ENCODE measurements around the gene SLC22A4. TPM values are rescaled to one million over a fixed set of nuclear protein-coding genes. Genes with fewer than 3 reads are reported as not detected.

The SLC22A4 gene
- total and polyA plus RNA-seq, 2 donors (not counting 1 experiment from before 2014, with no cell fraction given): 0.18 TPM; not detected in 1

DNA sequence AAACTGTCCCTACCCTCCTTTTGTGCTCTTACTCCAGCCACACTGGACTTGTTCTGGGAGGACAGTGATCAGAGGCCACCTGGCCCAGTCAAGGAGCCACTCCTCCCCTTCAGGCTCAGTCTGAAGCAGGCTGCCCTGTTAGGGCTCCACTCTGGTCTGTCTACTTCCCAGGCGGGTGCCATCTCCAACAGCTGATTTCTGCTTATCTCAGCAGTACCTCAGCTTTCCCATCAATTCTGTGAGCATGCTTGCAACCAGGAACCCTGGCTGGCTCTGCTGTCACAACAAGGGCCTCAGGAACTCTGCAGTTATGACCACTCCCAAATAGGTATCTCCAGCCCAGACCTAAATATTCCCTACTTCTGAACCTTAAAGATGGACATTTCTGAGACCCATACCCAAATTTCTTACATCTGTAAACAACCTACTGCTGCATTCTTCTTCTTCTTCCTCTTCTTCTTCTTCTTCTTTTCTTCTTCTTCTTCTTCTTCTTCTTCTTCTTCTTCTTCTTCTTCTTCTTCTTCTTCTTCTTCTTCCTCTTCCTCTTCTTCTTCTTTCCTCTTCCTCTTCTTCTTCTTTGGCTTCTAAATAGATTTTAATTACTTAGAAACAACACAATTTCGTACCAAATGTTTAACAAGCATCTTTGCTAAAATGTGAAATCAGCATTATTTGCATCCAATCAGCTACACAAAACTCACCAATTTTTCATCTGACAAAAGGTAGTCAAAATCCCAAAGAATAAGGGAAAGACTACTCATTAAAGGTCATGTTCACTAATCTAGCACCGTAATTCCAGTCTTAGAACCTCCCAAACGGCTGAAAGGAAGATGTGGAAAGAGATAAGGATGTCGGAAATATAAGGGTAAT lies 13.6 kb upstream of the SLC22A4 start:
- Histone ChIP-seq H3K27me3 (replicated peaks in 1 of 4; ENCODE audit: control extremely low read depth in 1 of 4, control insufficient read depth in 3 of 4, insufficient read depth in 4 of 4, low read length in 3 of 4) (no peaks in the 10 kb centered on the region), H3K9me3 (ENCODE audit: control extremely low read depth in 1 of 3, control insufficient read depth in 2 of 3, insufficient read depth in 1 of 3, low read length in 2 of 3) (no peaks in the 10 kb centered on the region), H3K27ac (ENCODE audit: low read length in 2 of 2) (no peak overlapping the region), H3K4me3 (ENCODE audit: control extremely low read depth in 1 of 5, extremely low read depth in 1 of 5, insufficient read depth in 1 of 5, low read depth in 2 of 5, low read length in 4 of 5) (no peak overlapping the region), H3K36me3 (replicated peaks in 1 of 2; ENCODE audit: control extremely low read depth in 1 of 2, control insufficient read depth in 1 of 2, extremely low read depth in 1 of 2, insufficient read depth in 2 of 2, low read length in 1 of 2) (no peaks in the 10 kb centered on the region), H3K9ac (ENCODE audit: low read length) (no peak overlapping the region), H3K4me2 (replicated peaks; ENCODE audit: low read depth, low read length, poor library complexity, severe bottlenecking) (no peak overlapping the region), H4K20me1 (ENCODE audit: control insufficient read depth, insufficient read depth, low read length, poor library complexity, severe bottlenecking) (no peaks in the 10 kb centered on the region), H2AFZ (ENCODE audit: insufficient read depth, low read depth, low read length, poor library complexity, severe bottlenecking) (no peak overlapping the region), H3K79me2 (ENCODE audit: control insufficient read depth, insufficient read depth, low read length) (no peaks in the 10 kb centered on the region), H3K4me1 (ENCODE audit: control insufficient read depth in 2 of 2, insufficient read depth in 2 of 2, low read length in 2 of 2) (no peaks in the 10 kb centered on the region)
- no peak for TF ChIP-seq EZH2 (IDR thresholded peaks at IDR 0.05; ENCODE audit: borderline replicate concordance, insufficient read depth, low read depth, low read length, poor library complexity, severe bottlenecking)
- TF ChIP-seq, protein P1, sequence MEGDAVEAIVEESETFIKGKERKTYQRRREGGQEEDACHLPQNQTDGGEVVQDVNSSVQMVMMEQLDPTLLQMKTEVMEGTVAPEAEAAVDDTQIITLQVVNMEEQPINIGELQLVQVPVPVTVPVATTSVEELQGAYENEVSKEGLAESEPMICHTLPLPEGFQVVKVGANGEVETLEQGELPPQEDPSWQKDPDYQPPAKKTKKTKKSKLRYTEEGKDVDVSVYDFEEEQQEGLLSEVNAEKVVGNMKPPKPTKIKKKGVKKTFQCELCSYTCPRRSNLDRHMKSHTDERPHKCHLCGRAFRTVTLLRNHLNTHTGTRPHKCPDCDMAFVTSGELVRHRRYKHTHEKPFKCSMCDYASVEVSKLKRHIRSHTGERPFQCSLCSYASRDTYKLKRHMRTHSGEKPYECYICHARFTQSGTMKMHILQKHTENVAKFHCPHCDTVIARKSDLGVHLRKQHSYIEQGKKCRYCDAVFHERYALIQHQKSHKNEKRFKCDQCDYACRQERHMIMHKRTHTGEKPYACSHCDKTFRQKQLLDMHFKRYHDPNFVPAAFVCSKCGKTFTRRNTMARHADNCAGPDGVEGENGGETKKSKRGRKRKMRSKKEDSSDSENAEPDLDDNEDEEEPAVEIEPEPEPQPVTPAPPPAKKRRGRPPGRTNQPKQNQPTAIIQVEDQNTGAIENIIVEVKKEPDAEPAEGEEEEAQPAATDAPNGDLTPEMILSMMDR (IDR thresholded peaks at IDR 0.05): no peak
- intact Hi-C loops (cut with micrococcal nuclease): no loop called here
- CTCF ChIA-PET: interaction anchor here (1.1 to 1.3 kb wide), 2 partner anchors 8 to 11 kb away, joined by 3 read pairs; no protein-coding TSS in a partner anchor
- POLR2A ChIA-PET: no interaction called here
- no peaks in the 10 kb centered on the region for H3K27me3 Mint-ChIP-seq
- H3K4me3 Mint-ChIP-seq: no peak overlapping the region
- no peaks in the 10 kb centered on the region for H3K9me3 Mint-ChIP-seq (ENCODE audit: insufficient read depth)
- H3K4me1 Mint-ChIP-seq: no peaks in the 10 kb centered on the region
- 100% methylated on average over 1 of the region's 5 CpGs for WGBS (ENCODE audit: insufficient coverage)
- DNase-seq (no peak), ATAC-seq (ENCODE audit: low read depth) (no peak)
- H3K27ac Mint-ChIP-seq: no peak overlapping the region
